Upper lobe of left lung (tissue), 4 donors: ENCODE data around the gene TPM2.

ENCODE experiments used
- CTCF ChIP-seq, 6 experiments: fragments of 450-650 bp in 4 of 6; fragments of 200-600 bp in 2 of 6; sonication (generic) in 2 of 6; IDR thresholded peaks; one replicate each; pipeline ENCODE4 v1.5.1; 2016 to 2019; ENCODE audit warnings: antibody characterized with exemption in 6 of 6
- EP300 ChIP-seq, 4 donors: sonication (generic); formaldehyde crosslinking; IDR thresholded peaks; one replicate each; pipeline ENCODE4 v1.5.1; 2017; ENCODE audit warnings: antibody characterized with exemption in 4 of 4, control low read depth in 2 of 4
- POLR2A ChIP-seq, 4 donors: fragments of 450-650 bp; IDR thresholded peaks; one replicate each; pipeline ENCODE4 v1.5.1; 2016 to 2017; ENCODE audit warnings: antibody characterized with exemption in 4 of 4, mild to moderate bottlenecking in 2 of 4
- POLR2AphosphoS5 ChIP-seq, 2 donors: sonication (generic); formaldehyde crosslinking; IDR thresholded peaks; one replicate each; pipeline ENCODE4 v1.5.1; 2017; ENCODE audit warnings: antibody characterized with exemption in 2 of 2

GRCh38 chr9:35675732-35676392 is 13.9 kb downstream of the TPM2 start:
- TF ChIP-seq EP300 (IDR thresholded peaks at IDR 0.05) (no peak), CTCF (IDR thresholded peaks at IDR 0.05) (peak in 1 of 6 experiments; percentile 5), POLR2A (IDR thresholded peaks at IDR 0.05) (no peak), POLR2AphosphoS5 (IDR thresholded peaks at IDR 0.05) (no peak)
